SKM-1 (cell line): ENCODE measurements around the gene NEK9.

Experiments used
- DNase-seq: peaks from one replicate; lab custom pipeline; 2025; ENCODE audit not compliant: unreplicated experiment; lab: John Stamatoyannopoulos, UW

NEK9 gene

DNA sequence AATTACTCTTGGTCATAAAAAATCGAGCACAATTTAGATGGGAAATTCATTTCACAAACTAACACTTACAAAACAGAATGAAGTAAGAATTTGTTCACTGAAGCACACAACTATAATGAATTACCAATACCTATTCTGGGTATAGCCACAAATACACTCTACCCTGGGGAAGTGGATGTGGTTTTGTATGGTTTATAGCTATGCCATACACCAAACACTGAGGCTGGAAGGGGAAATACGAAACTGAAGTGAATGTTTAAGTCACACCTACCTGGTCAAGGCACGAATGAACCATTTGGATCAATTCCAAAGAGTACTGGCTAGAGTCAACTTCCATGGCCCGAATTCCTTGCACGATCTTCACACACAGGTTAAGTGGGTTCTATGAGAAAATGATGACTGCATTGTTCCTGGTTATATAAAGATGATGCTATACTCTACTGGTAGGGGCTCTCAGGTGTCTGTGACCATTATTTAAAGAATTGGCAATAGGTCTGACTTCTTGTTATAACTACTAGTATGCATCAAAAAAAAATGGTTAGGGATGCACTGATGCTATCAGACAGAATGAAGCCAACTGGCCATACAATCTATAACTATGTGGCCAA lies 12.8 kb downstream of the NEK9 start:
- DNase-seq = no peak

DNA sequence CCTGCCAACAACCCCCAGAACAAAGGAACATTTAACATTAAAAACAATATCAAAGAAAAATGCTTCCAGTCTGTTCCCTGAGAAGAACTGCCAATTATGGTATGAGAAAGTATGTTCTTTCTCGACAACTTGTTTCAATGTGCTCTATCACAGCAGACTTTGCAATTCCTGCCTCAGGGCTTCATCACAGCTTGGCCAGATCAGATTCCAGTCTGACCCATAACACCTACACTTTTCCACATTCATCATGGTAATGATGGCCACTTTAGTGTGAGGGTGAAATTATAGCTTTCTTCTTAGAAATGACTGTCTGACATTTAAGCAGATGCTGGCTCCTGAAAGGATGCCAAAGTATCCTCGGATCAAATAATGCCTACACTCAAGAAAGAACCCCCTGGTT lies 17.0 kb downstream of the NEK9 start:
- DNase-seq = no peak

- no peak for DNase-seq
Measured at GRCh38 chr14:75107186-75107585, 19.7 kb downstream of the NEK9 start.

DNA sequence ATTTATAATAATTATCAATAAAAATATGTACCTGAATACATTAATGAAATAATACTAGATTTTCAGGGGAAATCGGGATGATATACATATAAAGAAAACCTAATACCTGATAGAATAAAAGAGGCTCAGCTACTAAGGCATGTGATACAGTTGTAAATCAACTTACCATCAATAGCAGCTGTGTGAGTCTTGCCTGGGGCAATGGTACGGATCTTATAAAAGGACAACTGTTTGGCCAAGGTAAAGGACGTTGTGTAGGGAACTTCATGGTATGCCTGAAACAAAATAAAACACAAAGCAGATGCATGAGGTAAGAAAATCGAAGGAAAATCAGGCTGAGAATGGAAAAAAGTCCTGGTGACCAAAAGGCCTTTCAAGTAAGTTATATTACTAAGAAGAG lies 25.4 kb downstream of the NEK9 start:
- DNase-seq = no peak

DNA sequence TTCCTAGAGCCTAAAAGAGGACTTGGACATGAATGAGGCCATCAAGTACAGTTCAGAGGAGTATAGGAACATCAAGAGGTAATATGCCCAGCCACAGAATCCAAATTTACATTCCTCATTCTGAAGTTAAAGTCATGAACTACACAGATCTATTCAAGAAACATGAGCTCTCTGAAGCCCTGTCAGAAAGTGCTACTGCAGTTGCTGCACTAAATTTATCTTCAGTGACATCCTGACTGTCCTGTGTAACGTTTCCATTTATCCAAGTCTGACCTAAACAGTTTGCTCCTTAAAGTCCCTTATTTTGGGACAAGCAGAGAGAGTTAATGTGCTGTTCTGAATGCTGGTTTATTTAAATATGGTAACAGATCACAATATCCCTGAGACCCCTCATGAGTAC lies 28.2 kb downstream of the NEK9 start:
- no peak for DNase-seq

GRCh38 chr14:75098212-75098611 lies 28.6 kb downstream of the NEK9 start:
- no peak for DNase-seq

DNA sequence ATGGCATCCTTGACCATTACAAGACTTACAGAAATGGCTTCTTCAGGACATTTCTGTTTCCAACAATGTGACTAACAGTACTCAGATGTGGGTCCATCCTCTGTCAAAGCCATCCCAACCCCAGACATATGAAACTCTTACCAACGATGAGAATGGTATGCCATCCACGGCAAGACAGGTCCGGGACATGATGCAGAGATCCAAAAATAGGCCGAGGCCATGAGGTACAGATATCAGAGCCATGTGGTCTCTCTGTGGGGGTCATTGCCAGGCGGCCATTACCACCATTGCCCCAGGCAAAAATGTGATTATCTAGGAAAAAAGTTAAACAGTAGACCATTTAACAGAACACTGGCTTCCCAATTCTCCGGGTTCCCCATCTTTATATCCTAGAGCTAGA lies 29.9 kb downstream of the NEK9 start:
- no peak for DNase-seq

DNA sequence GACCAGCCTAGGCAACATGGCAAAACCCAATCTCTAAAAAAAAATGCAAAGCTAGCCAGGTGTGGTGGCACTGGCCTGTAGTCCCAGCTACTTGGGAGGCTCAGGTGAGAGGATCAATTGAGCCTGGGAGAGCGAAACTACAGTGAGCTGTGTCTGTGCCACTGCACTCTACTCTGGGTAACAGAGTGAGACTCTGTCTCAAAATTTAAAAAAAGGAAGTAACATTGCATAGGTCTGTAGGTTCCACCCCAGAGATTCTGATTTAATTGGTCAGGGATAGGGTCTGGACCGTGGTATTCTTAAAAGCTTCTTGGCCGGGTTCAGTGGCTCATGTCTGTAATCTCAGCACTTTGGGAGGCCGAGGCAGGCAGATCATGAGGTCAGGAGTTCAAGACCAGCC lies 31.2 kb downstream of the NEK9 start:
- no peak for DNase-seq

DNA sequence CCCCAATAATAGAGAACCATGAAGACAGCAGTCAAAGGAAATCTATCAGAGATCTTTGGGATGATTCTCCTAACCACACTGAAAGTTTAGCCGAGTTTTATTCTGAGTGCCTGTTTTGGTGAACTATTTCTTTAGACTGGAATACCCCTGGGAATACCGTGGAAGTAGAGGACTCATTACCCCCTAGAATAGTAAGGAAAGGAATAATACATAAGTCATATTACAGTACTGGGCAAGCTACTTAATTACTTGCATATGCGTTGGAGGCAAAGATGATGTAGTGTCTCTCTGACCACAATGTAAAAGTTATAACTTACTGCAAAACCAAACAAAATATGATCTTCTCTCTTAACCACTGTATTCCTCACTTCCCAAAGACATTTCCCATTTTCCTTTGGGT lies 32.0 kb downstream of the NEK9 start:
- no peak for DNase-seq

- DNase-seq = no peak
Measured at GRCh38 chr14:75092698-75093097, 34.1 kb downstream of the NEK9 start.

DNA sequence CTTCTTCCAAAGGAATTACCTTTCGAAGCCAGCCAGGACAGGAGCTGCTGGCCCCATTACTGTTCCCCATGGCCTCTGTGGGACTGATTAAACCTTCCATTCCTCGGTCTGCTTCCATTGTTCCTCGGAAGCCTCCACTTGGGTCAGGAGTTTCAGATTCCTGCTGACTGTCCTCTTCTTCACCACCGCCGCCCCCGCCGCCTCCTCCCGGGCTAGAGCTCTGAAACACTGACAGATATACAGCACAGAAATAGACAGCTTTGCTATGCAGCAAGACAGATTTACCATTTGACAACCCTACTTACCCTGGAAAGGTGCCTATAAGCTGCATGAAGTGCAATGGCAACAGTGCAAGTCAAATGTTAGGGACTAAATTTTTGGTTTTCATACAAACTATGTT lies 35.6 kb downstream of the NEK9 start:
- DNase-seq = no peak

DNA sequence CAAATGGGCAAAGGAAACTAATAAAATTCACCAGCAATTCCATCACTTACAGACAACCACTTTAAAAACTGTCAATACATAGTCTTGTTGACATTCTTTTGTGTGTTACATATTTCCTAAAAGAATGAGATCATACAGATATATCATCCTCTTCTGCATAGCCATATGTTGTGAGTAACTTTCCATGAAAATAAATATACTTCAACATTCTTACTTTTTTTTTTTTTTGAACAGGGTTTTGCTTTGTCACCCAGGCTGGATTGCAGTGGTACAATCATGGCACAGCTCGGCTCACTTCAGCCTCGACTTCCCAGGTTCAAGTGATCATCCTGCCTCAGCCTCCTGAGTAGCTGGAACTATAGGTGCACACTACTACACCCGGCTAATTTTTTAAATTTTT lies 36.5 kb downstream of the NEK9 start:
- no peak for DNase-seq

- peak; percentile 3 for DNase-seq
Measured at GRCh38 chr14:75088566-75089373, 38.1 kb downstream of the NEK9 start.

- no peak for DNase-seq
Measured at GRCh38 chr14:75088153-75088552, 38.7 kb downstream of the NEK9 start.

GRCh38 chr14:75084513-75084912 lies 42.3 kb downstream of the NEK9 start:
- no peak for DNase-seq

- DNase-seq = no peak
Measured at GRCh38 chr14:75083271-75083670, 43.6 kb downstream of the NEK9 start.

- no peak for DNase-seq
Measured at GRCh38 chr14:75081660-75082229, 45.1 kb downstream of the NEK9 start.

DNA sequence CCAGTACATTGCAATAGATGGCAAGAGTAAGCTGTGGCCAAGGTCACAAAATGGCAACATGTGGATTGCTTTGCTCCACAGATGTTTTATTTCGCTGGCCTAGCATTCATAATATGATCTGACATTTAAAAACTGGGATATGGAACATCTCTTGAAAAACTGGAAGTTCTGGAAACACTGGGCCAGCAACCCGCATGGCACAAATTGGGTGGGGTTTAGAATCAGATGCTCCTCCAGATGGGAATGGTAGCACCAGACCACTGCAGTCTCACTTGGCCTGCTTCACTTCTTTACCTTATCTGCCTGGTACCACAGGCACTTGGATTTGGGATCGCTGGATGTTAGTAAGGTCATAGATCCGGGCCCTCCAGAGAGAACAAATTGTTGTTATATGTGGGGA lies 47.3 kb downstream of the NEK9 start:
- no peak for DNase-seq

- no peak for DNase-seq
Measured at GRCh38 chr14:75077794-75078193, 49.1 kb downstream of the NEK9 start.

DNA sequence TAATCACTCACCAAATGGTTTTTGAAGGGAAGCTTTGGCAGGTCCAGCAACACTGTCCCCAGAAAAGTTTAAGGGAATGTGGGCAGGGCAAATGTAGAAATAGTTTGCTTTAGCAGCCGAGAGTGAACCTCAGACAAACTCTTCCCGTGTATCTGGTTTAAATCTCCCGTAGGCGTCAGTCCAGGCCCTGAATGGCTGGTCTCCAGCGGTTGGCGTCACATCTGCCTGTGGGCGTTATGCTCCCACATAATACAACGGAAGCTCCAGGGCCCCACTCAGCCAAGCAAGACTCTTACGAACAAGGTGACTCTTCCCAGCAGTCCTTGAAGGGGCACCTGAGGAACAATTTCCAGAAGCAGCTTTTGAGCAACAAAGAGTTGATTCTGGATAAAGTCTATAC lies 56.5 kb downstream of the NEK9 start:
- DNase-seq = no peak

GRCh38 chr14:75069811-75070145 lies 57.1 kb downstream of the NEK9 start:
- DNase-seq = no peak

DNA sequence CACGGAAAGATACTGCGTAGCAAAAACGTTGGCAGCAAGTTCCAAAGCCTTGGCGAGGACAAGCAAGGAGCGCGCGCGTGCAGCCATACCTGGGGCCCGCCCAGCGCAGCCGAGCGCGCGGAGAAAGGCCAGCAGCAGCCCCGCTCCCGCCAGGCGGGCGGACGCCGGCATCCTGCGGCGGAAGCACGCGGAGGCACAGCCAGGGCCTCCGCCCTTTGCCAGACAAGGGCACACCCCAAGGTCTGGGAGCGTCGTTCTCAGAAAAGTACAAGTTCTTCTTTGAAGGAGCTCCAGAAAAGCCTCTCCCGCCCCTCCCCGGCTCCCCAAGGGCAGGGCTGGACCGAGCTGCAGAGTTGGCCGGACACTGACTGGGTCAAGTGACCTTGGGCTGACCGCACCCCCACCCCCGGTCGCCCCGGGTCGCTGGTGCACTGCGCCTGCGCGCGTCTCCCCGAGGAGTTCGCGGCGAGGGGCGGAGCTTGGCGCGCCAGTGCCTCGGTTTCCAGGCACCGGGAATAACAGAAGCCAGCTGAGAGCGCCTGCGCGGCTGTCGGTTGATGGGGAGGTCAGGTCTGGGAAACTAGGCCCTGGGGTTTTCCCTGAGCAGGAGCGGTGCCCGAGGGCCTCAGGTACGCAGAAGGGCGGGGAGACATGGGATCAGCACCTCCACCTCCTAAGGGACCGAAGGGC lies 57.6 kb downstream of the NEK9 start, which contains the start of gene ZC2HC1C:
TSS of gene ZC2HC1C (plus strand) at position 521 of the 690 bp plus-strand sequence. CDS start 933 bp downstream, outside the sequence.
- DNase-seq = peak; percentile 15
